NCI-H2171 treated with DMSO at 0.1 percent for 48 hours (cell line): ENCODE data around the gene KDM6A.
"Not testable (repeated sequence)": the region's sequence is repeated elsewhere in the genome, so short reads cannot be mapped to it uniquely, and the experiment has no call there.

Experiments
- DNase-seq: peaks from one replicate; lab custom pipeline; 2025; lab: John Stamatoyannopoulos, UW

Gene KDM6A

GRCh38 chrX:44931441-44931973 is 58.5 kb downstream of the KDM6A start:
- DNase-seq: no peak

- no peak for DNase-seq
These were observed 62.2 kb downstream of the KDM6A start for GRCh38 chrX:44935172-44935571.

GRCh38 chrX:44935640-44936039 is 62.7 kb downstream of the KDM6A start:
- DNase-seq: no peak

- no peak for DNase-seq
These were observed 64.6 kb downstream of the KDM6A start for GRCh38 chrX:44937606-44938005.

GRCh38 chrX:44938111-44938510 is 65.1 kb downstream of the KDM6A start:
- no peak for DNase-seq

GRCh38 chrX:44940541-44940940 is 67.6 kb downstream of the KDM6A start:
- DNase-seq: not testable (repeated sequence)

- DNase-seq: no peak
These were observed 70.0 kb downstream of the KDM6A start for GRCh38 chrX:44943007-44943406.

GRCh38 chrX:44944894-44945293 is 71.9 kb downstream of the KDM6A start:
- no peak for DNase-seq

GRCh38 chrX:44945736-44946135 is 72.7 kb downstream of the KDM6A start:
- DNase-seq: peak; percentile 3

- no peak for DNase-seq
These were observed 73.8 kb downstream of the KDM6A start for GRCh38 chrX:44946771-44947170.

GRCh38 chrX:44947995-44948394 is 75.0 kb downstream of the KDM6A start:
- no peak for DNase-seq

GRCh38 chrX:44948406-44948805 is 75.4 kb downstream of the KDM6A start:
- no peak for DNase-seq

- no peak for DNase-seq
These were observed 76.1 kb downstream of the KDM6A start for GRCh38 chrX:44949125-44949524.

GRCh38 chrX:44950471-44951366 is 77.7 kb downstream of the KDM6A start:
- DNase-seq: not testable (repeated sequence)

GRCh38 chrX:44951572-44952067 is 78.6 kb downstream of the KDM6A start:
- no peak for DNase-seq

- no peak for DNase-seq
These were observed 79.5 kb downstream of the KDM6A start for GRCh38 chrX:44952329-44953027.

GRCh38 chrX:44953734-44954502 is 80.9 kb downstream of the KDM6A start:
- DNase-seq: no peak

- DNase-seq: no peak
These were observed 81.6 kb downstream of the KDM6A start for GRCh38 chrX:44954562-44954961.

GRCh38 chrX:44957848-44958247 is 84.9 kb downstream of the KDM6A start:
- no peak for DNase-seq

GRCh38 chrX:44958480-44958879 is 85.5 kb downstream of the KDM6A start:
- DNase-seq: no peak

- no peak for DNase-seq
These were observed 89.0 kb downstream of the KDM6A start for GRCh38 chrX:44961817-44962607.
